ENCODE data around the gene DNAJB2.

GRCh38 chr2:219293736-219294231 is 14.6 kb downstream of the DNAJB2 start:
- TF ChIP-seq YY1 (IDR thresholded peaks at IDR 0.05; ENCODE audit: insufficient read depth, insufficient read length) (no peak), ZNF274 (IDR thresholded peaks at IDR 0.05; ENCODE audit: low read depth, low read length) (no peak)
